ENCODE measurements around the gene SLC6A1. TPM values are rescaled to one million over a fixed set of nuclear protein-coding genes. Genes with fewer than 3 reads are reported as not detected.

Gene SLC6A1
- polyA plus RNA-seq, 2 of the 4 experiments (the other 2 are of a cell fraction), result not detected

DNA sequence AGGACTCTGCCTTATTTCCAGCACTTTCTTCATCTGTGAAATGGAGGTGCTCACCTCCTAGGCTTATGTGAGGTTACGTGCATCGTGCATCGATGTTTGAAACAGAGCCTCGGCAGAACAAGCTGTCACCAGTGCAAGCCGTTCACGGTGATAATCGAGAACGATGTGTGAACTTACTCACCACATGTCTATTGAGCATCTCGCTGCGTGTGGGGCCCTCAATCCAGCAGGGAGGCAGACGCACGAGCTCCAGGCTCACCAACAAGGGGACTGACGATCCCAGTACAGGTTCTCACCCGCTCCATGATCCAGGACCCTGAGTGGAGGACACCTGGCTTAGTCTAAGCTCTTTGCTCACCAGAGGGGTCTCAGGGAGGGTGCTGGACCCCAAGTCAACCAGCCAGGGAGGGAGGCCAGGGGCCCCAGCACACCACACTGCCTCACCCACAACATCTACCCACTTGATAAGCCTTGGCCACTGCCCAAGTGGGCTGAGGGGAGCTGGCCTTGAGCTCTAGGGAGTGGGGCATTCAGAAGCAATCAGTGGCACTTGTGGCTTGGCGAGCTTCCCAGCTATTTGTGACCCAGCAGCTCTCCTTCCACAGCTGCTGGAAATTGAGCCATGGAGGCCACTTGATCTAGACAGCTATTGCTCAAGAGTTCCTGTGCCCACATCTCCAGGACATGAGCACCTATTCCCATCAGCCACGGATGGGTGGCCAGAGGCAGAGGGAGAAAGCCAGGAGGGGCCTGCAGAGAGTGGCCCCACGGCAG is 34.4 kb upstream of the SLC6A1 start:
- Histone ChIP-seq H3K4me1 (no peaks in the 10 kb centered on the region), H3K9me3 (no peaks in the 10 kb centered on the region), H3K27ac (no peak overlapping the region), H3K4me3 (no peak overlapping the region), H3K4me2 (no peak overlapping the region)
- 34% methylated on average over 14 of the region's 17 CpGs for WGBS (ENCODE audit: missing lambda C conversion rate)
- ChIA-PET POLR2A (interaction anchor here (0.6 kb wide), 1 partner anchor 1502 kb away, joined by 3 read pairs; no protein-coding TSS in a partner anchor), CTCF (interaction anchor here (1.0 to 11.6 kb wide), 5 partner anchors 7 to 100 kb away, joined by 3 to 148 read pairs (median 6); no protein-coding TSS in a partner anchor)
- TF ChIP-seq ZNF302 (CRISPR knock-in tag; IDR thresholded peaks at IDR 0.05), result no peak
- no peak for TF ChIP-seq FOSB (CRISPR knock-in tag; IDR thresholded peaks at IDR 0.05)
- TF ChIP-seq POLR2A (IDR thresholded peaks at IDR 0.05; ENCODE audit: low read length), result no peak
- FAIRE-seq (no peak), ATAC-seq (no peak), DNase-seq (ENCODE audit: low read depth in 1 of 2, low spot score in 1 of 2) (no peak)

DNA sequence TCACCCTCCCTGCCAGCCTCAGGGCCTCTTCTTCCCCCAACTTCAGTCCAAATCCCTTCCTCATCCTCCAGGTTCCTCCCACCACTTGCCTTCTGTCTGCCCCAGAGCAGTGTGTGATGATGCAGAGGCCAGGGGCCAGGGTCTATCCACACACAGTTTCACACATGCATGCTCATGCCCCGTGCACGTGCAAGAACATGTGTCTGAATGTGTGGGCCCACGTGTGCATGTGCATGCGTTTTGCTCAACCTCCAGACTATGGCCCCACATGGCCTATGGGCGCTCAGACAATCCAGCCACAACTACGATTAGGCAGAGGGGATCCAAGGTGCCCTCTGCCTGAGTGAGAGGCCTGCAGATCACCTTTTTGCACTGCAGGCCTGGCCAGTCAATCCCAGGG is 32.3 kb upstream of the SLC6A1 start:
- no peaks in the 10 kb centered on the region for H3K9me3 ChIP-seq
- DNase-seq (ENCODE audit: low read depth in 1 of 2, low spot score in 1 of 2) (no peak), FAIRE-seq (no peak), ATAC-seq (no peak)
- no peak overlapping the region for H3K4me3 ChIP-seq
- no peak for TF ChIP-seq RNF2 (IDR thresholded peaks at IDR 0.05; ENCODE audit: borderline replicate concordance, low read depth)
- no peak for TF ChIP-seq JUN (IDR thresholded peaks at IDR 0.05)
- TF ChIP-seq HEYL (CRISPR knock-in tag; IDR thresholded peaks at IDR 0.05), result no peak
- TF ChIP-seq BHLHE40 (IDR thresholded peaks at IDR 0.05; ENCODE audit: low read depth, low read length), result no peak
- no peak for TF ChIP-seq POLR2AphosphoS2 (conservative IDR thresholded peaks at IDR 0.05; ENCODE audit: low read length)
- TF ChIP-seq RARB (CRISPR knock-in tag; IDR thresholded peaks at IDR 0.05), result no peak
- TF ChIP-seq, protein P1, sequence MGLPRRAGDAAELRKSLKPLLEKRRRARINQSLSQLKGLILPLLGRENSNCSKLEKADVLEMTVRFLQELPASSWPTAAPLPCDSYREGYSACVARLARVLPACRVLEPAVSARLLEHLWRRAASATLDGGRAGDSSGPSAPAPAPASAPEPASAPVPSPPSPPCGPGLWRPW (IDR thresholded peaks at IDR 0.05), result no peak
- TF ChIP-seq, protein P2, sequence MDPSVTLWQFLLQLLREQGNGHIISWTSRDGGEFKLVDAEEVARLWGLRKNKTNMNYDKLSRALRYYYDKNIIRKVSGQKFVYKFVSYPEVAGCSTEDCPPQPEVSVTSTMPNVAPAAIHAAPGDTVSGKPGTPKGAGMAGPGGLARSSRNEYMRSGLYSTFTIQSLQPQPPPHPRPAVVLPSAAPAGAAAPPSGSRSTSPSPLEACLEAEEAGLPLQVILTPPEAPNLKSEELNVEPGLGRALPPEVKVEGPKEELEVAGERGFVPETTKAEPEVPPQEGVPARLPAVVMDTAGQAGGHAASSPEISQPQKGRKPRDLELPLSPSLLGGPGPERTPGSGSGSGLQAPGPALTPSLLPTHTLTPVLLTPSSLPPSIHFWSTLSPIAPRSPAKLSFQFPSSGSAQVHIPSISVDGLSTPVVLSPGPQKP (IDR thresholded peaks at IDR 0.05; ENCODE audit: low read depth, low read length), result no peak
- no peak for TF ChIP-seq CBX2 (IDR thresholded peaks at IDR 0.05; ENCODE audit: borderline replicate concordance, low read depth)
- no peak for TF ChIP-seq NFE2L2 (conservative IDR thresholded peaks at IDR 0.05; ENCODE audit: low read length)
- TF ChIP-seq MYC (IDR thresholded peaks at IDR 0.05; ENCODE audit: borderline replicate concordance, low read length), result no peak
- no peak for TF ChIP-seq FOXS1 (CRISPR knock-in tag; IDR thresholded peaks at IDR 0.05)
- no peak for TF ChIP-seq TFCP2L1 (CRISPR knock-in tag; IDR thresholded peaks at IDR 0.05)
- no peak for TF ChIP-seq EP300 (IDR thresholded peaks at IDR 0.05)
- TF ChIP-seq CBX8 (IDR thresholded peaks at IDR 0.05), result no peak
- no peak for TF ChIP-seq ESRRA (IDR thresholded peaks at IDR 0.05; ENCODE audit: borderline replicate concordance, low read length)
- no peak for TF ChIP-seq RFX5 (IDR thresholded peaks at IDR 0.05)
- TF ChIP-seq CEBPB (IDR thresholded peaks at IDR 0.05), result no peak
- TF ChIP-seq GATA3 (IDR thresholded peaks at IDR 0.05; ENCODE audit: borderline replicate concordance), result no peak
- TF ChIP-seq RCOR1 (IDR thresholded peaks at IDR 0.05; ENCODE audit: low read depth, low read length), result no peak
- no peaks in the 10 kb centered on the region for H3K4me1 ChIP-seq
- POLR2A ChIA-PET, result no interaction called here
- CTCF ChIA-PET, result interaction anchor here (1.0 to 5.2 kb wide), 3 partner anchors 23 to 202 kb away, joined by 3 to 24 read pairs (median 5); no protein-coding TSS in a partner anchor
- no peak overlapping the region for H3K4me2 ChIP-seq
- 19% methylated on average over 6 of the region's 6 CpGs for WGBS (ENCODE audit: missing lambda C conversion rate)
- no peak overlapping the region for H3K27ac ChIP-seq

DNA sequence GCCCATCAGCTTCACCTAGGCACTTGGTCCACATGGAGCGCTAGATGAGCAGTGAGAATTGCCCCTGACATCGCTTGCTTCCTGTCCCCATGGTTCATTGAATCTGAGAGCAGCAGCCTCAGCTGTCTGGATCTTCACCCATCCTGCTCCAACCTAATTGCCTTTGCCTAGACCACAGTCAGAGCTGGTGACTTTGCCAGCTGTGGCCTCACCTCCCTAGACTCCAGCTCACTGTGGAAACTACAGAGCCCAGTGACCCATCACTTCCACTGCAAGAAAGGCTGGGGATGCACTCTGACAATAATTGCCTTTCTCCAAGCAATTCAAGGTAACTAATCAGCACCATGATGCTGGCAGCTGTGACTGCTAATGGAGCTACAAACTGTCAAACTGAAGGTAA is 30.6 kb upstream of the SLC6A1 start:
- no peak for FAIRE-seq
- ChIA-PET CTCF (interaction anchor here (0.6 to 8.4 kb wide), 4 partner anchors 11 to 98 kb away, joined by 3 to 46 read pairs (median 16); no protein-coding TSS in a partner anchor), POLR2A (no interaction called here)
- Histone ChIP-seq H3K4me3 (no peak overlapping the region), H3K9me3 (no peaks in the 10 kb centered on the region), H3K27ac (no peak overlapping the region), H3K4me1 (no peaks in the 10 kb centered on the region), H3K4me2 (no peak overlapping the region)
- no peak for ATAC-seq
- no peak for TF ChIP-seq NPAS2 (CRISPR knock-in tag; IDR thresholded peaks at IDR 0.05; ENCODE audit: borderline replicate concordance)
- no peak for TF ChIP-seq HDAC2 (IDR thresholded peaks at IDR 0.05)
- TF ChIP-seq MAZ (IDR thresholded peaks at IDR 0.05; ENCODE audit: borderline replicate concordance, low read depth, low read length), result no peak
- TF ChIP-seq TP53 (CRISPR knock-in tag; IDR thresholded peaks at IDR 0.05), result no peak
- no peak for TF ChIP-seq FOXS1 (CRISPR knock-in tag; IDR thresholded peaks at IDR 0.05)
- no peak for TF ChIP-seq TFCP2L1 (CRISPR knock-in tag; IDR thresholded peaks at IDR 0.05)
- TF ChIP-seq CHD2 (IDR thresholded peaks at IDR 0.05; ENCODE audit: low read length, partially characterized antibody), result no peak
- TF ChIP-seq NFE2L2 (conservative IDR thresholded peaks at IDR 0.05; ENCODE audit: low read length), result no peak
- no peak for TF ChIP-seq RFX5 (IDR thresholded peaks at IDR 0.05)
- TF ChIP-seq MYC (IDR thresholded peaks at IDR 0.05; ENCODE audit: borderline replicate concordance, low read length), result no peak
- no peak for TF ChIP-seq SREBF2 (IDR thresholded peaks at IDR 0.05)
- TF ChIP-seq, protein P2 (IDR thresholded peaks at IDR 0.05; ENCODE audit: low read depth, low read length), result no peak
- TF ChIP-seq CEBPB (IDR thresholded peaks at IDR 0.05), result no peak
- TF ChIP-seq POLR2AphosphoS2 (conservative IDR thresholded peaks at IDR 0.05; ENCODE audit: low read length), result no peak
- no peak for TF ChIP-seq RARB (CRISPR knock-in tag; IDR thresholded peaks at IDR 0.05)
- 23% methylated on average over 2 of the region's 2 CpGs for WGBS (ENCODE audit: missing lambda C conversion rate)
- DNase-seq (ENCODE audit: low read depth in 1 of 2, low spot score in 1 of 2), result no peak

All from A549 (cell line).